Ascending aorta (tissue), 2 donors: ENCODE results near the gene GOLGA8O. TPM values are rescaled to one million over a fixed set of nuclear protein-coding genes. Genes with fewer than 3 reads are reported as not detected.
"Not testable (repeated sequence)": the region's sequence is repeated elsewhere in the genome, so short reads cannot be mapped to it uniquely, and the experiment has no call there.

Source experiments
- DNase-seq, 2 donors: peaks; one replicate each; pipeline ENCODE4 v3.0.0-alpha.2; 2019; ENCODE audit warnings: low spot score in 2 of 2
- H3K27ac ChIP-seq, 2 donors: fragments of 200-600 bp; sonication (generic); one replicate each; pipeline ENCODE4 v1.5.1; 2016 to 2017; ENCODE audit warnings: mild to moderate bottlenecking in 1 of 2
- H3K27me3 ChIP-seq: fragments of 200-600 bp; sonication (generic); one replicate; pipeline ENCODE4 v1.5.1; 2017
- H3K36me3 ChIP-seq, 2 donors: fragments of 200-600 bp; sonication (generic); one replicate each; pipeline ENCODE4 v1.5.1; 2016
- H3K4me1 ChIP-seq, 2 donors: fragments of 200-600 bp; sonication (generic); one replicate each; pipeline ENCODE4 v1.5.1; 2016 to 2017; ENCODE audit warnings: mild to moderate bottlenecking in 1 of 2
- H3K4me3 ChIP-seq, 2 donors: fragments of 200-600 bp; sonication (generic); one replicate each; pipeline ENCODE4 v1.5.1; 2016 to 2017; ENCODE audit warnings: mild to moderate bottlenecking in 1 of 2
- H3K9me3 ChIP-seq, 2 donors: fragments of 200-600 bp; sonication (generic); one replicate each; pipeline ENCODE4 v1.5.1; 2016
- CTCF ChIP-seq, 3 experiments: fragments of 200-600 bp in 2 of 3; fragments of 450-650 bp in 1 of 3; sonication (generic) in 2 of 3; IDR thresholded peaks; one replicate each; pipeline ENCODE4 v1.5.1; 2016 to 2019; ENCODE audit warnings: antibody characterized with exemption in 3 of 3, mild to moderate bottlenecking in 1 of 3, moderate library complexity in 1 of 3
- intact Hi-C: fragments of 100-400 bp; cut with DNase I; formaldehyde crosslinking; loops from one replicate; pipeline ENCODE4 v1.15.1; 2023
- total RNA-seq: library from RNA; depleted of rRNA; stranded (reverse); fragments of >200 nt; gene quantifications from one replicate; pipeline ENCODE4 v1.1.0, GENCODE V29; 2016

Gene GOLGA8O
- total RNA-seq, 1 donor from 2014 or later, result not detected

- peak in 2 of 3 experiments; percentile 9 to 39 for TF ChIP-seq CTCF (IDR thresholded peaks at IDR 0.05)
- H3K27me3 ChIP-seq, H3K27ac ChIP-seq, H3K9me3 ChIP-seq, DNase-seq, H3K36me3 ChIP-seq, intact Hi-C loops, H3K4me1 ChIP-seq, H3K4me3 ChIP-seq: not testable (repeated sequence)
Observed at GRCh38 chr15:32407903-32408302, 47.5 kb downstream of the GOLGA8O start.

- H3K9me3 ChIP-seq, H3K27me3 ChIP-seq, H3K4me3 ChIP-seq, H3K4me1 ChIP-seq, DNase-seq, intact Hi-C loops, H3K27ac ChIP-seq, H3K36me3 ChIP-seq: not testable (repeated sequence)
Observed at GRCh38 chr15:32403192-32403591, 52.2 kb downstream of the GOLGA8O start, which contains the start of gene GOLGA8K. Gene GOLGA8K (minus strand): TSS chr15:32403292. CDS start chr15:32403194, 98 bp downstream.

GRCh38 chr15:32396522-32396921 is 58.9 kb downstream of the GOLGA8O start:
- H3K27ac ChIP-seq, H3K4me1 ChIP-seq, DNase-seq, H3K27me3 ChIP-seq, H3K36me3 ChIP-seq, H3K9me3 ChIP-seq, intact Hi-C loops, H3K4me3 ChIP-seq: not testable (repeated sequence)

Other genes starting within 250 kb of the GOLGA8O start
- gene GOLGA8K, start 52.3 kb downstream of the GOLGA8O start, total RNA-seq, result not detected
- gene GOLGA8N, start 137.8 kb upstream of the GOLGA8O start, total RNA-seq, result 20.6 TPM
- not detected for gene ARHGAP11A, start 159.9 kb upstream of the GOLGA8O start, total RNA-seq
- gene SCG5, start 186.1 kb upstream of the GOLGA8O start, total RNA-seq, result not detected